SKM-1 treated with dmso at 0.1 percent for 144 hours (cell line): ENCODE data around the gene USF2.

Source experiments
- DNase-seq: peaks from one replicate; lab custom pipeline; 2025; ENCODE audit not compliant: unreplicated experiment; lab: John Stamatoyannopoulos, UW

The USF2 gene

DNA sequence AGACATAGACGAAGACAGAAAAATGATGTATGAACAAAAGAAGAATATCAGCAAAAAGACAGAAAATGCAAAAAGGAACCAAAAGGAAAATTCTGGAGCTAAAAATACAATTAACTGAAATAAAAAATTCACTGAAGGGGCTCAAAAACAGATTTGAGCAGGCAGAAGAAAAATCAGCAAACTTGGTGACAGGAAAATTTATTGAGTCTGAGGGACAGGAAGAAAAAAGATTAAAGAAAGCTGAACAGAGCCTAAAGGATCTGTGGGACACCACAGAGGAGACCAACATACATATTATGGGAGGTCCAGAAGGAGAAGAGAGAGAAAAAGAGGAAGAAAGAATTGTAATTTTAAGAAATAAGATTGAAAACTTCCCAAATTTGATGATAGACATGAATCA is 27.3 kb upstream of the USF2 start:
- DNase-seq: no peak

DNA sequence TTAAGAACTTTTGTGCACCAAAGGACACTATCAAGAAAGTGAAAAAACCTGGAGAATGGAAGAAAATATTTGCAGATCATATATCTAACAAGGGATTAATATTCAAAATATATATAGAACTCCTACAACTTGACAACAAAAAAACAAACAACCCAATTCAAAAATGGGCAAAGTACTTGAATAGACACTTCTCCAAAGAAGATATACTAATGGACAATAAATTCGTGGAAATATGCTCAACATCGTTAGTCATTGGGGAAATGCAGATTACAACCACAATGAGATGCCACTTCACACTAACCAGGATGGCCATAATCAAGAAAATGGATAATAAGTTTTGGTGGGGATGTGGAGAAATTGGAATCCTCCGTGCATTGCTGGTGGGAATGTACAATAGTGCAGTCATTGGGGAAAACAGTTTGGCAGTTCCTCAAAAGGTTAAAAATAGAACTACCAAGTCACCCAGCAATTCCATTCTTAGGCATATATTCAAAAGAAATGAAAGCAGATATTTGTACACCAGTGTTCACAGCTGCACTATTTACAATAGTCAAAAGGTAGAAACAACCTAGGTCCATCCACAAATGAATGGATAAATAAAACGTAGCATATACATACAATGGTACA is 22.2 kb upstream of the USF2 start:
- DNase-seq: no peak

DNA sequence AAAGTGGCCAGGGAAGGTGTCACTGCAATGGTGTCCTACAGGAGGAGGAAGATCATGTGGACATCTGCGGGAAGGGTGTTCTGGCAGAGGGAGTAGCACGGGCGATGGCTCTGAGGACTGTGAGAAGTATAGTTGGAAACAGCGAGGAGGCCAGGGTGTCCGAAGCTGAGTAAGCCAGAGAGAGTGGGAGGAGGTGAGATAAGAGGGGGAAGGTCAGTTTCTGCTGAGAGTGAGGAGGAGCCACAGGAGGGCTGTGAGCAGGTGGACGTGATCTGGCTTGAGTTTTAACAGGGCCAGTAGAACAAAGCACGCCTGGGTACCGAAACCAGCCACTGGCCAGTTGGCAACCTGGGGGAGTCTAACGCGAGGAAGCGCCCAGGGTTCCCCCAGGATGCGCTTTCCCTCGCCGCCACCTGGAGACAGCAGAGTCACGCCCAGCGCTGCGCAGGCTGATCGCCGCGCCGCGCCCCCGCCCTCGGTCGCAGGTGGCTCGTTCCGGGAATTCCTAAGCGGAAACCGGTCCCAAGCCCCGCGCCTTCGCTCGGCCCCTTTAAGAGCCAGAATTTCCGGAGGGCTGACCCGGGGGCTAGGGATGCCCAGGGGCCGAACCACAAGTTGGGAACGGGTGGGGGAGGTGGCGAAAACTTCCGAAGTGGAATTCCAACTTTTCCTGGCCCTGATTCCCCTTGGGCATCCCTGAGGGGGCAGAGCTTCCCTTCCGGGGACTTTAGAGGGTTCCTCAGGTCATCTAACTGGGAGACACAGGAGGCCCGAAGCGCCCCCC is 21.0 kb upstream of the USF2 start:
- no peak for DNase-seq

DNA sequence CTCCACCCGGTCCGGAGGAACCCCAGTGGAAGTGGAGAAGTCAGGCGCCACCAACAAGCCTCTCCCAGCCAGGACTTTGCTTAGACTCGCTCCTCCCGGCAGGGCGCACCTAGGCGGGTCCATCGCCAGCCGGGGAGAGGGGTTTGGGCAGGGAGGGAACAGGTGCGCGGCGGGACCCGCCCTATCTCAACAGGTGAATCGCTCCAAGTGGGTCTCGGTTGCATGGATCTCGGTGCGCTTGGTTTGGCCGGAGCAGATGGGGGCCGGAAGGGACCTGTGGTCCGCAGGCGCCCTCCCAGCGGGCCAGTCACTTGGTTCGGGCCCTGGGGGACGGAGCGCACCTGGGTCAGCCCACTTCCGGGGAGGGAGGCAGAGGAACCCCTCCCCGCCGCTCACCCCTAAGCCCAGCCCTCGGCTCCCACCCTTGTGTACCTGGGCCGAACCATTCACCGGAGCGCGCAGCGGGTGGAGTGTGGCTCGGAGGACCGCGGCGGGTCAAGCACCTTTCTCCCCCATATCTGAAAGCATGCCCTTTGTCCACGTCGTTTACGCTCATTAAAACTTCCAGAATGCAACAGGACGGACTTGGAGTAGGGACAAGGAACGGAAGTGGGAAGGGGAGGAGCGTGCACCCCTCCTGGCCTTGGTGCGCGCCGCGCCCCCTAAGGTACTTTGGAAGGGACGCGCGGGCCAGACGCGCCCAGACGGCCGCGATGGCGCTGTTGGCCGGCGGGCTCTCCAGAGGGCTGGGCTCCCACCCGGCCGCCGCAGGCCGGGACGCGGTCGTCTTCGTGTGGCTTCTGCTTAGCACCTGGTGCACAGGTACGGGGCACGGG is 20.2 kb upstream of the USF2 start, which contains the start of gene LSR:
LSR (plus strand) TSS at position 693 of the 836 bp plus-strand sequence; CDS start at position 714, 21 bp downstream.
- DNase-seq: no peak

DNA sequence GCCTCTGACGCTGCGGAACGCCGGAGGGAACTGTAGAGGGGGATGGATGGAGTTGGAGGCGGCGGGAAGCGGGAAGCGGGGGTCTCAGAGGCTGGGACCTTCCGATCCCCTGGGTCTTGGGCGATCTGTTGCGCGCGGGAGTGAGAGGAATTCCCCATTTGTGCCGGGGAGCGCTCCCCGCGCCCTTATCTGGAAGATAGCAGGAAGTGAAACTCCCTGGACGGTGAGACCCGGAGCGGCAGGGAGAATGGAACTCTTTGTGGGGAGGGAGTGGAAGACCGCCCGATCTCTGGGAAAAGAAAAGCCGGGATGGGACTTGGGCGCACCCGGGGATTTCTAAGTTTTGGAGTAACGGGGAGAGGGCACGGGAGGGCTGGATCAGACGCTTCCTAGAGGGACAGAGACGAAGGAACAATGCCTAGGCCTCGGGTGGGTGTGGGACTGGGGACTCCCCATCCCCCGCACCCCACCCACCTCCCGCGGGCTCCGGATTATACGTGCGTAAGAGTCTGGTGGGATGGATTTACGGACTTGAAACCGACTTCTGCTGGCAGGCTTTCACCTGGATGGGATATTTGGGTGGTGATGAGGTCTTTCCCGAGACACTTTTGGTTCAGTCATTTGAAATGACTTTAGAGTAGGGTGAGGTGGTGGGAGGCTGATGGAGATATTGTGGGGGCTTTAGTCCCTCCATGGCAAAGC is 19.5 kb upstream of the USF2 start:
- no peak for DNase-seq

DNA sequence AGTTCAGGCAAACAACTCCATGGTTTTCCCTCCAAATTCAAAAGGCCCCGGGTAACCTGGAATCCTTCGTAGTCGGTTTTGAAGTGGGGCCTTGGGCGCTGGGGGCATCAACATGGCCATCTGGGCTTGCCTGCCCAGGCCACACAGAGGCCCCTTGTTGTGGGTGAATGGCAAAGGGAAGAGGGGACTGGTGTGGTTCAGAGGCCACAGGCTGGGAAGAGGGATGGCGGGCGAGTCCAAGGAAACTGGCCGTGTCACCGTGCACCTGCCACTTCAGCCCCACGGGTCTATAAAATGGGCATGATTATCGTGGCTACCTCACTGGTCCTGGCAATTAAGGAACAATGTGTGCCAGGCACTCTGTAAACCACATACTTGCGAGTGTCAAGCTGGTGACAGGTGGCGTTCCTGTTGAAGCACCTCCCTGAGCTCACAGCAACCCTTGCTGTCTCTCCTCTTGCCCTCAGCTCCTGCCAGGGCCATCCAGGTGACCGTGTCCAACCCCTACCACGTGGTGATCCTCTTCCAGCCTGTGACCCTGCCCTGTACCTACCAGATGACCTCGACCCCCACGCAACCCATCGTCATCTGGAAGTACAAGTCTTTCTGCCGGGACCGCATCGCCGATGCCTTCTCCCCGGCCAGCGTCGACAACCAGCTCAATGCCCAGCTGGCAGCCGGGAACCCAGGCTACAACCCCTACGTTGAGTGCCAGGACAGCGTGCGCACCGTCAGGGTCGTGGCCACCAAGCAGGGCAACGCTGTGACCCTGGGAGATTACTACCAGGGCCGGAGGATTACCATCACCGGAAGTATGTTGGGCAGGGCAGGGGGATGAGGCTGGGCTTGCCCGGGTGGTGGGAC is 18.7 kb upstream of the USF2 start:
- DNase-seq: no peak

DNA sequence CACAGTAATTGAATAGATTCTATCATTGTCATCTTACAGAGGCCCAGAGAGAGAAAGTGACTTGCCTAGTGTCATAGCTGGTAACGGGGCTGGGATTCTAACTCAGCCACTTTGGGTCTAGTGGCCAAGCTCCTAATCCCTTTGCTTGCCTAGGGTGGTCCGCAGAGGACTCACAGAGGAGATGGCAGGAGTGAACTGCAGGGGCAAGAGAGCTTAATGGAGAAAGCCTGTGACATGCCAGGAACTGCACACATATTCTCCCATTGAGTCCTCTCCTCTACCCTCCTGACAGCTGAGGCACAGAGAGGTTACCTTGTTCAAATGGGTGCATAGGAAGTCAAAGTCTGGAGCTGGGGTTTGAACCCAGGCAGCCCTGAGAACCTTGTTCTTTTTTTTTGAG is 17.3 kb upstream of the USF2 start:
- no peak for DNase-seq

DNA sequence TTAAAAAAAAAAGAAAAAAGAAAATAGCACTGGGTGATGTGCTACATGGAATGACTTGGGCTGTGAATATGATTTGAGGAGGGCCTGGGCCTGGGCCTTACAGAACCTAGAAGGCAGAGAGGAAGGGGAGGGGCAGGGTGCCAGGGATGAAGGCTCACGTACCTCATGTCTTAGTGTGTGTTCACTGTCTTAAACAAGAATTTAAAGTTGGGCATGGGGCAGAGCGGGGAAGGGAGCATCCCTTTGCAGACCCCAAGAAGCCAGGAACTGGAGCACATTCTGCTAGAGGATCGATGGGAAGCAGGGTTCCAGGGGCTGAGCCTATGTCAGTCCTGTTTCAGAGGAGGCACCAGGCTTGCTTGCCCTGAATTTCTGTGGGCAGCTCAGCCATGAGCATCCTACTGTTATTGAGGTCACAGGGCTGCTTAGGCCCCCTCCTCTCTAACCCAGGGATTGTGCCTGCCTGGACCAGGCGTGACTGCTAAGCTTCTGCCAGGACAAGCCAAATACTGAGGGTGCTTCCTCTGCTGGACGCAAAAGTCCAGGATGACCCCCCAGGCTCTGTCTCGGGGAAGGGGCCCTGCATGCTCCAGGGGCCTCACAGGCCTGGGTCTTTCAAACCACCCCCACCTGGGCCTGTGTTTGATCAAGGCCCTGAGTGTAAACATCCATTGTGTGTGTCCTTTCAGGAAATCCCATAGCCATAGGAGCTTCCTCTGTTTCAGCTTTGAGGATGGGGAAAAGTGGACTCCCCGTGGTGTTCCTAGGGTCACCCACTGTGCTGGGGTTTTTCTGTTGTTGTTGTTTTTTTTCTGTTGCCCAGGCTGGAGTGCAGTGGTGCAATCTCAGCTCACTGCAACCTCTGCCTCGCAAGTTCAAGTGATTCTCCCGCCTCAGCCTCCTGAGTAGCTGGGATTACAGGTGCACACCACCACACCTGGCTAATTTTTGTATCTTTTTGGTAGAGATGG is 15.2 kb upstream of the USF2 start:
- no peak for DNase-seq

DNA sequence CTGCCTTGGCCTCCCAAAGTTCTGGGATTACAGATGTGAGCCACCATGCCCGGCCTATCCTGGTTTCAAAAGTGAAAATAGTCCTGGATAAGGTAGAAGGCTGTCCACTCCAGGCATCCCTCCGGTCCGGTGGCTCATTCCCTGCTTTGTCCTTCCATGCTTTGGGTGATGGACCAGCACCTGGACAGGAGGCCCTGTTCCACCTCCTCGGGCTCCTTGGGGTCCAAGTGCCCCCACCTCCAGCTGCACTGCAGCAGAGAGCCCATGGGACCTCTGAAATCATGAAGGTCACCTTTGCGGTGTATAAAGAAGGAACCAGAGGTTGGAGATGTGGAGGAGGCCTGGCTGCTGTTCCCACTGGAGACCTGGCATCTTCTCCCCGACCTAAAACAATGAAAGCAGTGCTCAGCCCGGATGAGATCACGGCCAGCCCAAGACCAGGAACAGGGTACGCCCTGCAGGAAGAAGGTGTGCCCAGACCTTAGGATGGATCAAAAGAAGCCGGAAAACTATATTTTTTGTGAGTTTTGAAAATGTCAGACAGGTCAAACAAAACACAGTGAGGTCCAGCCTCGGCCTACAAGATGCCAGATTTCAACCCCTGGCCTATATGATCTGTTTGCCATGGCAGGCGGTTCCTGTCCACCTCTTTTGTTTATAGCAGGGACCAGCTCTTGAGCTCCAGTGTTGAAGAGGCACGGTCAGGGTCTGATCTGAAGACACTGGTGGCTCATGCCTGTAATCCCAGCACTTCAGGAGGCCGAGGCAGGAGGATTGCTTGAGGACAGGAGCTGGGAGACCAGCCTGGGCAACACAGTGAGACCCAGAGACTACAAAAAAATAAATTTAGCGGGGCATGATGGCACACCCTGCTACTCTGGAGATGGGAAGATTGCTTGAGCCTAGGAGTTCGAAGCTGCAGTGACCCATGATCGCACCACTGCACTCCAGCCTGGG is 14.1 kb upstream of the USF2 start:
- no peak for DNase-seq

DNA sequence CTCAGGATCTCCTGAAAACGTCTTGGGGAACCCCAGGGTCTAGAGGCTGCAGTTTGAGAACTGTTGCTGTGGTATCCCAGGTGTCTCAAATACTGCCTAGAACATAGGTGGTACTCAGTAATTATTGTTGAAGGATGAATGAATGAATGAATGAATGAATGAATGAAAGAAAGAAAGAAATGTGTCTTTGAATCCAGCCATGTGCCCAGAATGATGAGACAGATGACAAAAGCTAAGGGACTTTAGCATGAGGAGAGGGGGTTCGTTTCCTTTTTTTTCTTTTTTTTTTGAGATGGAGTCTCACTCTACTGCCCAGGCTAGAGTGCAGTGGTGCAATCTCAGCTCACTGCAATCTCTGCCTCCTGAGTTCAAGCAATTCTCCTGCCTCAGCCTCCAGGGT is 12.2 kb upstream of the USF2 start:
- DNase-seq: no peak

DNA sequence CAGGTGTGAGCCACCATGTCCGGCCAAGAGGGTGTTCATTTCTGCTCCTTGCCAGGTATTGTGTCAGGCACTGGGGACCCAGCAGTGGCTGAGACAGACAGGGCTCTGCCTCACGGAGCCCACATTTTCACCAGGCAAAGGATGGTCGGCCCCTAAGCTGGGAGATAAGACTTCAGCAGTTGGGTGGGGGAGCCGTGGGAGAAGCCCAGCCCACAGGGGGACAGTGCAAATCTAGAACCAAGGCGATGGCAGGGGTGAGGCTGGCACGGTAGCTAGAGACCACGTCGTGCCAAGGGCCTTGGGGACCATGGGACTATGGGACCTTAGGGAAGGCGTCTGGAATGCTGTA is 11.7 kb upstream of the USF2 start:
- no peak for DNase-seq

DNA sequence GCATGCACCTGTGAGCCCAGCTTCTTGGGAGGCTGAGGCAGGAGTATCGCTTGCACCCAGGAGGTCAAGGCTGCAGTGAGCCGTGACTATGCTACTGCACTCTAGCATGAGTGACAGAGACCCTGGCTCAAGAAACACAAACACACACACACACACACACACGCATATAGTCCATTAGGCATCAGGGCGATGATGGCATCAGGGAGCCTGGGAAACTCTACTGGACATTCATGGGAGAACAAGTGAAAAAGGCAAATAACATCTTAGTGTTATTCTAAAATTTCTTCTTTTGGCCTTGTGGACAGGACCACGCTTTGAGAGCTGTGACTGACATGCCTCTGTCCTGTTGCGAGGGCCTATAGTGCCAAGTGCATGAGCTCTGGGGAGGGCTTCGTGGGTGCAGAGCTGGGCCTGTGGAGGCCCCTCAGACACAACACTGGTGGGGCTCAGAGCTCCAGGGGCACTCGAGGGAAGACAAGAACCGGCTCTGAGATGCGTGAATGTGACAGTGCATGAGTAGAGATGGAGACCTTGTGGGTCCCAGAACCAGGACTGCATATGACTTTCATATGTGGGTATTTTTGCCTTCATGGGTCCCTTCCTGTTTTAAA is 8.0 kb upstream of the USF2 start:
- DNase-seq: no peak

DNA sequence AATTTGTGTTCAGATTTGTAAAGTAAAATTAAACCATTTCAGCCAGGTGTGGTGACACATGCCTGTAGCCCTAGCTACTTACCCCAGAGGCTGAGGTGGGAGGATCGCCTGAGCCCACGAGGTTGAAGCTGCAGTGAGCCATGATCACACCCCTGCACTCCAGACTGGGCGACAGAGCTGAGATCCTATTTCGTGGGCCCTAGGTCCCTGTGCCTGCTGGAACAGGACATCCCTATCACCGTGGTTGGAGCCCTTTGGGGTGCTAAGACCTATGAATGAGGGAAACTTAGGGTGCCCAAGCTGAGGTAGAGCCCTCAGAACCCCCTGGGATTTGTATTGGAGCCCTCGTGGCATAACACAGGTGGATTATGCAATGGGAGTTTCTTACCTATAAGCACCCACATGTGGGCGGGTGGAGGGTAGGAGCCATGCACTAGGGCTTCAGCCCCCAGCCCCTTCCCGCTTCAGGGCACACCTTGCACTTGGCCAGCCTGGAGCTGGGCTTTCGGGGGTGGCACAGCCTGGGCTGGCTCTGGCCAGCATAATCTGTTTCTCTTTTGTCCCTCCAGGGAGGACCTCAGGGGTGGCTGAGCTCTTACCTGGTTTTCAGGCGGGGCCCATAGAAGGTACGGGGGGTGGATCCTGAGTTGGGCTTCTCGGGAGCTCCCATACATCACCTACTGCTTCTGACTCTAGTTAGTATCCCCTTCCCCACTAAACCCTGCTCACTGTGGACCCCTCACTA is 7.2 kb upstream of the USF2 start:
- DNase-seq: no peak

DNA sequence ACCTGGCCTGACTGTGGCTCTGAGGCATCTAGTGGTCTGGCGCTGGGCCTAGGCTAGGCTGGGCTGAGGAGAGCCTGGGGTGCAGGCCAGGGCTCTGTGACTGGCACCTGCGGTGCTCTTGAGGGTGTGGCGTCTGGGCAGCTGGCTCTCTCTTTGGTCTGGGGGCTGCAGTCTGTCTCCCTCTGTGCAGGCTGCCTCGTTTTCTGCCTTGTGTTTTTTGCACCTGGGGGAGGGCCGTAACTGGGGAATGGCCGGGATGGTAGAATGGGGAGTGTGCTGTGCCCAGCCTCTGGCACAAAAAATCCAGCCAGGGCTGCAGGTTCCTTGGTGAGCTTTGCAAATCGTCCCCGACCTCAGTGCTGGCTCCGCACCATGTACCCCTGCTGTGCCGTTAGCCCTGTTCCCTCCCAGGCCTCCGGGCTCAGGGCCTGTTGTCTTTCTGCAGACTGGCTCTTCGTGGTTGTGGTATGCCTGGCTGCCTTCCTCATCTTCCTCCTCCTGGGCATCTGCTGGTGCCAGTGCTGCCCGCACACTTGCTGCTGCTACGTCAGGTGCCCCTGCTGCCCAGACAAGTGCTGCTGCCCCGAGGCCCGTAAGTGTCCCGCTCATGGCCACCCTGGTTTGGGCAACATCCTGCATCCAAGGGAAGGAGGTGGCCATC is 6.5 kb upstream of the USF2 start:
- no peak for DNase-seq

DNA sequence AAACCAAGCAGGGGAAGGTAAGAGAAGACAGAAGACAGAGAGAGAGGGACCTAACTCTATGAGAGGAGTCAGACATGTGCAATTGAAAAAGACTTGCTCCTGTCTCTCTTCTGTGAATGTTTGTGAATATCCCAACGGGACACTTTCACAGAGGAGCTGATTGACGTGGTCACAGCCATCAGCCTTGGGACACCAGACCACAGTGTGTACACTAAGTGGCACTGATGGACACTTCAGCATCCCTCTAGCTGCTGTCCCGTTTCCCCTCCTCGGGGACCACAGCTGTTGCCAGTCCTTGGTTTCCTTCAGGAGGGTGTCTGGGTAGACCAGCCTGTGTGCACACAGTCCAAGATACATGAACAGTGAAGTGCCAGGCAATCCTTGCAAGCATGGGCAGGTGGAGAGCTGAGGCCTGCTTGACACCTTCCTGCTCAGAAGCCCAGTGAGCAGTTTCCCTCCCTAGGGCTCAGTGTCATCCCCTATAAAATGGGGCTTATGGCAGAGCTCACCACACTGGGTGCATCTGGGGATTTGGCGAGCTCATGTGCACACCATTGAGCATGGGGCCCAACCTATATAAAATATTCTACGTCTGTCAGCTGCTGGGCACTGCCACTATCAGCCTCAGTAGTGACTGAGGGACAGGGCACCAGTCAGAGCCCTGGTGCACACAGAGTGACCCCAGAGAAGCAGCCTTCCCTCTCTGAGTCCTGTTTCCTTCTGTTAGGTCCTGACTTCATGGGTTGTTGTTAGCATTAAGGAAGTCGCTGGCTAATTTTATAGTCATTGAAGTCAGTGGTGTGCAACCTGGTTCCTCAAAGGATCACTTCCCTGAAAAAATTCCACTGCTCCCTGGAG is 4.3 kb upstream of the USF2 start:
- no peak for DNase-seq
